SU-DHL-6 (cell line): ENCODE results near the gene CHCHD10.

Experiments used
- CTCF ChIP-seq: fragments of 200-600 bp; sonication (generic); IDR thresholded peaks from one replicate; pipeline ENCODE4 v1.5.1; 2017; ENCODE audit warnings: antibody characterized with exemption, mild to moderate bottlenecking, low read length, moderate library complexity; ENCODE audit not compliant: insufficient read depth, poor library complexity, severe bottlenecking
- EZH2phosphoT487 ChIP-seq: fragments of 200-600 bp; sonication (generic), shearing (Covaris generic); conservative IDR thresholded peaks from 2 replicates; pipeline ENCODE4 v1.6.1; 2018; ENCODE audit warnings: mild to moderate bottlenecking, antibody characterized with exemption, low read length, moderate library complexity, mixed read lengths

DNA sequence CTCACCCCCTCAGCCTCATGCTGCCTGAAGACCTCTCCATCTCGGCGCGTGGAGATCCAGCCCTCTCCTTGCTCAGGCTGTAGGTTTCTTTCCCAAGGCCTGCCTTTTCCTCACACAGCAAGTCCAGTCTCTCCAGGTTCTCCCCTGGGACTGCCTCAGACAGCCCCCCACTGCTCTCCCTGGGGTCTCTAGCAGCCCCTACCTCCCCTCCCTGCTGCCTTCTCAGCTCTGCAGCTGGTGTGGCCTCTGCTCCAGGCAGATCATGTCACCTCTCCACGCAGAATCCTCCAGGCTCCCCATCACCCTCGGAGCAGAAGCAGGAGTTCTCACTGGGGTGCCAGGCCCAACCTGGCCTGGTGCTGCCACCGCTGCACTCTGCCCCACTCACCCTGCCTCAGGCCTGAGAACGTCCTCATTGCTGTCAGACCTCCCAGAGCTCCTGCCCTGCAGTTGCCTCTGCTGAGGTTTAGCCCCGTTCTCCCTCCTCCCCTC, 34.2 kb upstream of the CHCHD10 start:
- no peak for TF ChIP-seq CTCF
- TF ChIP-seq EZH2phosphoT487: no peak
